ENCODE data around the gene ADAM12. TPM values are rescaled to one million over a fixed set of nuclear protein-coding genes. Genes with fewer than 3 reads are reported as not detected.

Gene ADAM12
- total RNA-seq, 1 experiment from 2014 or later = 33.8 TPM

DNA sequence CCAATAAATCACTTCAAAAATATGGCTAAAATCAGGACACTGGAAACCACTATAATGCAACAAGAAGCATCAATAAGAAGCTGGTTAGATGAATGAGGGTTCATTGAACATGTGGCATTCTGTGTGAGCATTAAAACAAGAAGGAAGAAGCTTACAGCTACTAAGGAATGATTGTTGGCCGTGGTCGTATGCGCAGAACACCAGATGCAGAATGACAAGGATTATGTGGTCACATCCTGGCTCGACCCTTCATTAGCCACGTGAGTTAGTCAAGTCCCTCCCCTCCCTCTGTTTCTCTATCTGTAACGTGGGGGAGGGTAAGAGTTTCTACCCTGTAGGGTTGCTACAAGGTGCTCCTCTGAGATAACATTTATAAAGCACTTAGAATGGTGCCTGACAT, 174.3 kb downstream of the ADAM12 start:
- no peak for DNase-seq (ENCODE audit: low read depth)

- DNase-seq (ENCODE audit: low read depth) = no peak
Observed at GRCh38 chr10:126212738-126213137, 175.5 kb downstream of the ADAM12 start.

GRCh38 chr10:126210051-126210651, 178.1 kb downstream of the ADAM12 start:
- no peak for DNase-seq (ENCODE audit: low read depth)

GRCh38 chr10:126209451-126209850, 178.8 kb downstream of the ADAM12 start:
- no peak for DNase-seq (ENCODE audit: low read depth)

GRCh38 chr10:126208726-126209302, 179.5 kb downstream of the ADAM12 start:
- no peak for DNase-seq (ENCODE audit: low read depth)

- no peak for DNase-seq (ENCODE audit: low read depth)
Observed at GRCh38 chr10:126207851-126208250, 180.4 kb downstream of the ADAM12 start.

GRCh38 chr10:126207313-126207771, 180.9 kb downstream of the ADAM12 start:
- DNase-seq (ENCODE audit: low read depth) = no peak

DNA sequence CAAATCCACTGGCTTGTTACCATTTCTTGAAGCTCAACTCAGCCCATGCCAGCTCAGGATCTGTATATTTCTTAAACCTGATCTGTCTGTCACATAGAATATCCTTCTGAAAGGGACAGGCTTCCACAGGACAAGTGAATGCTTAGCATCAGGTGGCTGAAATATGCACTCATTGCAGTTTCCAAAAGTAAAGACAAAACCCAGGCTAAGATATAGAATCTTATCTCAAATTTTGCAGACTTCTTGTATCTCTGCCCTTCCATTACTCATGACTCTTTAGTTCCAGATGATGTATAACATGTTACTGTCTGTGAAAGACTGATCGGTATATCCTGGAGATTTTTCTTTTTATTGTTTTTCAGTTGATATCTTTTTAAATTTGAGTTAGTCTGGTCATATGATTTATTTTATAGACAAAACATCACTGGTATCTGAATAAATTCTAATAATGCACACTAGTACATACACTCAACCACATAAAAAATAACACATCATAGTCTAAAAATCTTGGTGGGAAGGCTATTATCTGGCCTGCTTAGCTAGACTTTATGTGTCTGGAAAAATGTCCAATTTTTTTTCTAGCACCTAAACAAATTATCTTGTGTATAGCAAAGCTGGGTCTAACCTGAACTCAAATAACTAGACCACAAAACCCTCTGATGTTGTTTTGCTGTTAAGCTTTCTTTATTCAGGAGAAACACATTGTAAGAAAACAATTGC, 182.6 kb downstream of the ADAM12 start:
- no peak for DNase-seq (ENCODE audit: low read depth)

DNA sequence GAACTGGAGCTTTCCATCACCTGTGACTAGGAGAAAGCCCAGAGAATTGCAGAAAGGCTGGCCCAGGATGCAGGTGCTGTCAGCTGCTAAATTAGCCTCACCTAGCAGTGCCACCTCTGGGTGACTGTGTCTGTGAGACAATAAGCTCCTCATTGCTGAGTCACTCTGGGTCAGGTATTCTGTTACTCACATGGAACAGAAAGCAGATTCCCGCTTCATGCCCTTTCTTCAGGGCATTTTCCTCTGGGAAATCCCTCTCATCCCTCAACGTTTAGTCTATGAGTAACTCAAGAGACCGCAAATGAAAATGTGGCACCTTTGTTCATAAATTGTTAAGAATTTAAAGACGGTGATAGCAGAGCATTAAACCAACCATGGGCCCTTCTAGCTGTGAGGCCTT, 184.0 kb downstream of the ADAM12 start:
- DNase-seq (ENCODE audit: low read depth) = peak; percentile 53

GRCh38 chr10:126203746-126204145, 184.5 kb downstream of the ADAM12 start:
- no peak for DNase-seq (ENCODE audit: low read depth)

- DNase-seq (ENCODE audit: low read depth) = no peak
Observed at GRCh38 chr10:126201603-126202002, 186.7 kb downstream of the ADAM12 start.

DNA sequence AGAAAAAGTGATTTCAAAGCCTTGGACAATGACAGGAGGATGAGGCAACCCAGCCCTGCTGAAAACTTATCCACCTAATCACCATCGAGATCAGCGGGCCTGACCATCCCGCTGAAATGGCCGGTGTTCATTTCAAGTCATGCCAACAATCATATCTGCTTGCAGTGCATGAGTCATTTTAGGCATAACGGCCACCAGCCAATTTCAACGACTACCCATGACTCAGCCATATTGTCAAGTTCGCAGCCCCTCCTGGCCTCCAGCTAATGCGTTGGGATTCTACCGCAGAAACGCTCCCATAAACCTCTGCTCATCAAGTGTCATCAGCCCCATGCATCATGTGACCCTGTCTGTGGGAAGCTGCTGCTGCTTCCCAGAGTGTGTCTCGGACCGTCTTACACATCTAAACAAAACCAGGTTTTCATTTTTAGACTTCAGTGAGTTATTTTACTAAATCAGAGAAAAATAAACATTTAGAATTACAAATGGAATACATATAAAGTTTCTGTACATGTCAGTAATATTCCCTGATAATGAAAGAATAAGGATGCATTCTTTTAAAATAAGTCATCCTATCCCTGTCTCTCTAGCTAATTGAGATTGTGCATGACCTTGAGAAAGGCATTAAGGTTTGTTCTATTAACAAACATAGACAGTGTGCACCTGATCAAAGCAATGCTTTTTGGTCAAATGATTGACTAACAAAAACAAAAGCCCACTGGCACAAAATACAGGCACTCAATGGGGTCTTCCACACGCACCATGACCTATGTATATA, 188.9 kb downstream of the ADAM12 start:
- peak; percentile 96 for DNase-seq (ENCODE audit: low read depth)

DNA sequence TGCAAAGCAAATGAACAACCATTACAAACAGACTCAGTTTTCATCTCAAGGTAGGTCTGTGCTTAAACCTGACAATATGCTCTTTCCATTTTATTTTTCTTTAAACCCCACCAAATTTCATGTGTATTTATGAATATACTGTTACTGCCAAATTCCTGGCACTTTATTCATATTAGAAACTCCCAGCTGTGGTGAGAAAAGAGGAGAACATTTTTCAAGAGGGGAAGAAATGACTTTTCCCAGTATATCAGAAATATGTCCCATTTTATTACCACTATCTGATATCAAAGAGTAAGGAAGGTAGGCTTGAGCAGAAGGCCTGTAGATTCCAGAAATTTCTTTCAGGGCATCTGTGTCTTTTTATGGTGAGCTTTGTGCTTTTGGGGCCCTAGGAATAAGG, 189.6 kb downstream of the ADAM12 start:
- no peak for DNase-seq (ENCODE audit: low read depth)

GRCh38 chr10:126197036-126197543, 191.2 kb downstream of the ADAM12 start:
- no peak for DNase-seq (ENCODE audit: low read depth)

DNA sequence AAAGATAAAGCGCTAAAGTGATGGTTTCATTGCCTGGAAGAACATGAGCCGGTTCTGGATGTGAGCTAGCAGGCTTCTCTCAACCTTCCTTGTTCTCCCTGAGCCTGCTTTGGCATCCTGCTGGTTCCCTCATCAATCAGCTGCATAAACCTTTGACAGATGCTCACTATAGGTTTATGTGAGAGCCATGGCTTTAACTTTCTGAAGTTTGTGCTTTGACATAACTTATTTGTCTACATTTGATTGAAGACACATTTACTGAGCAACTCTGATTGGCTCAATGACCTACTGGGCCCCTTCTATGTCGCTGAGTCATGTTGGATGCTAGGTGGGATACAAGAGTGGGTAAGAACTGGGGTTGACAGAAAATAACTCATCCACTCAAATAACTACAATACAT, 192.0 kb downstream of the ADAM12 start:
- no peak for DNase-seq (ENCODE audit: low read depth)

GRCh38 chr10:126191192-126191591, 197.1 kb downstream of the ADAM12 start:
- DNase-seq (ENCODE audit: low read depth) = no peak

DNA sequence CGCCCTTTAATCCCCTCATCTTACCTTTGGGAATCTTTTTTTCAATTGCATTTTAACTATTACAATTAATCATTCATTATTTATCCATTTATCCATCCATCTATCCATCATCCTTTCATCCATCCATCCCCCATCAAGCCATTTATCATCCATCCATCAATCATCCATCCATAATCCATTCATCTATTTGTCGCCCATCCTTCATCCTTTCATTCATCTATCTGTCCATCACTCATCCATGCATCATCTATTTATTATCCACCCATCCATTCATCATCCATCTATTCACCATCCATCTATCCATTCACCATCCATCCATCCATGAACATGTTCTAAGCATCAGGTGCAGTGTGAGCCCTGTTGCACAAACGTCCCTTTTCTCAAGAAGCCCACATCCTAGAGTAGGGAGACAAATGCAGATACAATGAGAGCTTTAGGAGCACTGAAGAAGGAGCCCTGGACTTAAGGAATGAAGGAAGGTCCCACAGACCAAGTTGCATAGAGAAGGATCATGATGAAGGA, 199.5 kb downstream of the ADAM12 start:
- DNase-seq (ENCODE audit: low read depth) = no peak

- no peak for DNase-seq (ENCODE audit: low read depth)
Observed at GRCh38 chr10:126187399-126187798, 200.9 kb downstream of the ADAM12 start.

DNA sequence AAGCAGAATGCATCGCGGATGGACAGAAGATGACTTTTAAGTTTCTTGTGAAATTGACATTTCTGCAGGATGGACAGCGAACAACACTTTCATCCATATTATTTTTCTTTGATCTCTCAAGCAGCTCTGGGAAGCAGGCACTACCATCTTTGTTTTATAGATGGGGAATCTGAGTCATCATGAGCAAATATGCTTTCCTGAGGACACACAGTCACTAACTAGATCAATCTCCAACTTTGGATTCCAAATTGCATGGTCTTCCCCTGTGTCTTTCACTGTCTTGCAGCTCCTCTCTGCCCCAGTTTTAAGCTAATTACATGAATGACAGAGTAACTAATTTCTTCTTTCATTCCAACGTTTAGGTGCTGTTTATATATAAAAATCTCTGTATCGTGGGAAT, 201.5 kb downstream of the ADAM12 start:
- no peak for DNase-seq (ENCODE audit: low read depth)

GRCh38 chr10:126185676-126186447, 202.4 kb downstream of the ADAM12 start:
- no peak for DNase-seq (ENCODE audit: low read depth)

GRCh38 chr10:126181626-126182025, 206.7 kb downstream of the ADAM12 start:
- no peak for DNase-seq (ENCODE audit: low read depth)
